ENCODE measurements around the gene ABCC5. TPM values are rescaled to one million over a fixed set of nuclear protein-coding genes. Genes with fewer than 3 reads are reported as not detected.

The ABCC5 gene
- total and polyA plus RNA-seq, 2 of the 8 experiments (the other 6 are each of a cell fraction or from before 2014, with no cell fraction given): 25.3 to 40.8 TPM

- Histone ChIP-seq H4K8ac (ENCODE audit: extremely low read depth, insufficient read depth, low read length) (no peak overlapping the region), H3K4ac (replicated peaks; ENCODE audit: insufficient read length, low read depth, low read length) (no peak overlapping the region), H2BK5ac (ENCODE audit: low read depth, low read length) (no peak overlapping the region), H4K91ac (replicated peaks; ENCODE audit: insufficient read length, low read length) (no peak overlapping the region), H3K36me3 (ENCODE audit: control insufficient read depth in 2 of 4, insufficient read depth in 4 of 4, low read length in 3 of 4) (peaks cover 0 to 12% (median 7%) of the 10 kb centered on the region in 4 experiments; a peak in 5 of 8 replicates), H2AFZ (ENCODE audit: low read length) (no peak overlapping the region), H3K14ac (ENCODE audit: insufficient read length) (no peak overlapping the region), H2BK12ac (ENCODE audit: low read depth, low read length) (no peak overlapping the region), H3K27me3 (replicated peaks in 1 of 4; ENCODE audit: control insufficient read depth in 3 of 4, extremely low read depth in 1 of 4, insufficient read depth in 3 of 4, low read length in 3 of 4) (no peaks in the 10 kb centered on the region), H3K4me1 (replicated peaks in 1 of 4; ENCODE audit: control insufficient read depth in 3 of 4, insufficient read depth in 4 of 4, low read length in 3 of 4) (peaks cover 2 to 11% (median 7%) of the 10 kb centered on the region in 4 experiments; a peak in 6 of 7 replicates), H3K79me1 (ENCODE audit: low read depth, low read length) (peaks cover 2% of the 10 kb centered on the region), H2AK5ac (ENCODE audit: low read depth, low read length) (no peak overlapping the region), H3K79me2 (ENCODE audit: control insufficient read depth in 1 of 2, insufficient read depth in 2 of 2, low read length in 2 of 2) (no peaks in the 10 kb centered on the region), H3K4me2 (ENCODE audit: insufficient read depth in 1 of 2, low read depth in 2 of 2, low read length in 2 of 2) (no peak overlapping the region), H3K18ac (ENCODE audit: extremely low read depth, low read length) (no peak overlapping the region), H2BK20ac (ENCODE audit: low read length) (no peak overlapping the region), H2BK120ac (replicated peaks; ENCODE audit: low read depth, low read length) (no peak overlapping the region), H3K9ac (replicated peaks in 1 of 4; ENCODE audit: extremely low read depth in 1 of 4, low read depth in 3 of 4, low read length in 3 of 4) (no peak overlapping the region), H2BK15ac (ENCODE audit: low read length) (no peak overlapping the region), H4K5ac (ENCODE audit: insufficient read length, low read depth, low read length) (no peak overlapping the region), H3K27ac (ENCODE audit: low read depth, low read length) (no peak overlapping the region), H3K23me2 (ENCODE audit: low read depth, low read length) (peaks cover 2% of the 10 kb centered on the region; the same call in 1 of the 2 replicates), H3K23ac (ENCODE audit: insufficient read length) (no peak overlapping the region), H3K56ac (replicated peaks; ENCODE audit: insufficient read length, low read depth, low read length) (no peak overlapping the region), H4K20me1 (replicated peaks in 1 of 2; ENCODE audit: control insufficient read depth in 1 of 2, insufficient read depth in 2 of 2, low read length in 2 of 2) (peaks cover 0 to 2% of the 10 kb centered on the region in 2 experiments), H3K9me3 (ENCODE audit: insufficient read depth in 2 of 2, low read depth in 1 of 2, low read length in 1 of 2) (no peaks in the 10 kb centered on the region), H3K4me3 (ENCODE audit: extremely low read depth in 1 of 4, insufficient read depth in 2 of 4, low read depth in 3 of 4, low read length in 4 of 4) (no peak overlapping the region)
- ChIA-PET POLR2A (ENCODE audit: partially characterized antibody) (no interaction called here), CTCF (ENCODE audit: partially characterized antibody) (interaction anchor here (0.6 to 1.9 kb wide), 7 partner anchors 9 to 156 kb away, joined by 3 to 6 read pairs (median 3); no protein-coding TSS in a partner anchor)
- no peak for FAIRE-seq
- WGBS, 2 experiments (ENCODE audit: extremely low coverage in 1 of 2, insufficient coverage in 1 of 2, insufficient read length in 1 of 2, insufficient replicate concordance in 2 of 2, low coverage in 1 of 2, low lambda C conversion rate in 2 of 2, missing lambda C conversion rate in 1 of 2): 82% methylated on average over 16 of the region's 16 CpGs; no CpG with 5 or more reads in 1 of the 2 experiments
- DNase-seq (ENCODE audit: low read depth in 1 of 2, low spot score in 2 of 2): no peak
- no peak for TF ChIP-seq CTBP2 (IDR thresholded peaks at IDR 0.05; ENCODE audit: borderline replicate concordance, insufficient read depth, insufficient read length, low read length)
- TF ChIP-seq PHF8 (conservative IDR thresholded peaks at IDR 0.05; ENCODE audit: low read depth, low read length): no peak
- TF ChIP-seq SP2 (IDR thresholded peaks at IDR 0.05; ENCODE audit: low read length): no peak
- no peak for TF ChIP-seq SP1 (IDR thresholded peaks at IDR 0.05; ENCODE audit: low read depth, low read length)
- TF ChIP-seq EZH2 (IDR thresholded peaks at IDR 0.05; ENCODE audit: low read depth, low read length, severe bottlenecking): no peak
Observed at GRCh38 chr3:183988216-183988790, 29.4 kb downstream of the ABCC5 start.

Measured in H1 (cell line).